MCF 10A (cell line): ENCODE measurements around the gene COX7B2. TPM values are rescaled to one million over a fixed set of nuclear protein-coding genes. Genes with fewer than 3 reads are reported as not detected.

ENCODE experiments used
- BruUV-seq: library from RNA; stranded (reverse); fragments of 400-500 nt; replicated peaks from 2 replicates; lab custom pipeline; 2021; lab: Mats Ljungman, UMichigan
- CTCF ChIA-PET: fragments of 300-600 bp; sonication (Branson Sonifier 250); formaldehyde crosslinking; extraction: SDS; loops from one replicate; lab custom pipeline; 2021; ENCODE audit warnings: antibody characterized with exemption, inconsistent platforms; lab: Yijun Ruan, JAX
- POLR2A ChIA-PET: fragments of 300-600, 350-650 bp; sonication (Branson Sonifier 250); formaldehyde crosslinking; extraction: SDS; loops from one replicate; lab custom pipeline; 2020; ENCODE audit warnings: antibody characterized with exemption, inconsistent platforms; lab: Yijun Ruan, JAX
- DNase-seq: peaks from one replicate; pipeline ENCODE4 v3.0.0-alpha.2; 2018; ENCODE audit not compliant: unreplicated experiment
- H3K27ac Mint-ChIP-seq: one replicate; pipeline ENCODE4 v1.8.0; 2022; ENCODE audit warnings: mild to moderate bottlenecking, low read depth, mixed read lengths; ENCODE audit not compliant: unreplicated experiment
- H3K27me3 Mint-ChIP-seq: one replicate; pipeline ENCODE4 v1.8.0; 2022; ENCODE audit warnings: mixed read lengths; ENCODE audit not compliant: insufficient read depth, unreplicated experiment
- H3K36me3 Mint-ChIP-seq: one replicate; pipeline ENCODE4 v1.8.0; 2022; ENCODE audit warnings: mild to moderate bottlenecking, moderate library complexity, mixed read lengths; ENCODE audit not compliant: insufficient read depth, unreplicated experiment
- H3K4me1 Mint-ChIP-seq: one replicate; pipeline ENCODE4 v1.8.0; 2022; ENCODE audit warnings: mixed read lengths; ENCODE audit not compliant: insufficient read depth, unreplicated experiment
- H3K4me3 Mint-ChIP-seq: one replicate; pipeline ENCODE4 v1.8.0; 2022; ENCODE audit warnings: mild to moderate bottlenecking, moderate library complexity, mixed read lengths; ENCODE audit not compliant: unreplicated experiment
- H3K9me3 Mint-ChIP-seq: one replicate; pipeline ENCODE4 v1.8.0; 2022; ENCODE audit warnings: mixed read lengths; ENCODE audit not compliant: unreplicated experiment
- intact Hi-C: fragments of 100-400 bp; cut with micrococcal nuclease; formaldehyde crosslinking; loops from 2 replicates; pipeline ENCODE4 v1.14.1; 2022
- total RNA-seq: library from RNA; stranded (reverse); gene quantifications from 2 replicates; pipeline ENCODE4 v1.2.3, GENCODE V29; 2022
- TF ChIP-seq, protein P1 (sequence below): fragments of 200-600 bp; IDR thresholded peaks from one replicate; pipeline ENCODE4 v1.8.0; 2022; ENCODE audit warnings: antibody characterized with exemption, mild to moderate bottlenecking; ENCODE audit not compliant: unreplicated experiment

The COX7B2 gene
- total RNA-seq, 1 experiment from 2014 or later: not detected

GRCh38 chr4:46953564-46953963 lies 44.5 kb upstream of the COX7B2 start:
- no peak overlapping the region for H3K27ac Mint-ChIP-seq
- H3K27me3 Mint-ChIP-seq: peaks cover 99% of the 10 kb centered on the region
- no peak overlapping the region for H3K4me3 Mint-ChIP-seq
- no peaks in the 10 kb centered on the region for H3K9me3 Mint-ChIP-seq
- no peaks in the 10 kb centered on the region for H3K36me3 Mint-ChIP-seq
- ChIA-PET CTCF (interaction anchor here (0.7 to 1.4 kb wide), 2 partner anchors 20 to 169 kb away, joined by 3 read pairs; no protein-coding TSS in a partner anchor), POLR2A (no interaction called here)
- no peak for DNase-seq
- BruUV-seq: no TSS peak
- H3K4me1 Mint-ChIP-seq: no peaks in the 10 kb centered on the region
- TF ChIP-seq, protein P1, sequence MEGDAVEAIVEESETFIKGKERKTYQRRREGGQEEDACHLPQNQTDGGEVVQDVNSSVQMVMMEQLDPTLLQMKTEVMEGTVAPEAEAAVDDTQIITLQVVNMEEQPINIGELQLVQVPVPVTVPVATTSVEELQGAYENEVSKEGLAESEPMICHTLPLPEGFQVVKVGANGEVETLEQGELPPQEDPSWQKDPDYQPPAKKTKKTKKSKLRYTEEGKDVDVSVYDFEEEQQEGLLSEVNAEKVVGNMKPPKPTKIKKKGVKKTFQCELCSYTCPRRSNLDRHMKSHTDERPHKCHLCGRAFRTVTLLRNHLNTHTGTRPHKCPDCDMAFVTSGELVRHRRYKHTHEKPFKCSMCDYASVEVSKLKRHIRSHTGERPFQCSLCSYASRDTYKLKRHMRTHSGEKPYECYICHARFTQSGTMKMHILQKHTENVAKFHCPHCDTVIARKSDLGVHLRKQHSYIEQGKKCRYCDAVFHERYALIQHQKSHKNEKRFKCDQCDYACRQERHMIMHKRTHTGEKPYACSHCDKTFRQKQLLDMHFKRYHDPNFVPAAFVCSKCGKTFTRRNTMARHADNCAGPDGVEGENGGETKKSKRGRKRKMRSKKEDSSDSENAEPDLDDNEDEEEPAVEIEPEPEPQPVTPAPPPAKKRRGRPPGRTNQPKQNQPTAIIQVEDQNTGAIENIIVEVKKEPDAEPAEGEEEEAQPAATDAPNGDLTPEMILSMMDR: no peak
- intact Hi-C loops: no loop called here

GRCh38 chr4:46952451-46952850 lies 43.4 kb upstream of the COX7B2 start:
- intact Hi-C loops: no loop called here
- ChIA-PET CTCF (interaction anchor here (1.1 kb wide), 1 partner anchor 18 kb away, joined by 4 read pairs; no protein-coding TSS in a partner anchor), POLR2A (no interaction called here)
- Mint-ChIP-seq H3K27me3 (peaks cover 99% of the 10 kb centered on the region), H3K4me1 (no peaks in the 10 kb centered on the region), H3K36me3 (no peaks in the 10 kb centered on the region), H3K9me3 (no peaks in the 10 kb centered on the region), H3K4me3 (no peak overlapping the region), H3K27ac (no peak overlapping the region)
- TF ChIP-seq, protein P1: no peak
- no TSS peak for BruUV-seq
- DNase-seq: no peak

- intact Hi-C loops: no loop called here
- BruUV-seq: no TSS peak
- Mint-ChIP-seq H3K36me3 (no peaks in the 10 kb centered on the region), H3K27ac (no peak overlapping the region), H3K4me1 (no peaks in the 10 kb centered on the region), H3K9me3 (no peaks in the 10 kb centered on the region), H3K27me3 (peaks cover 93% of the 10 kb centered on the region), H3K4me3 (no peak overlapping the region)
- DNase-seq: no peak
- ChIA-PET POLR2A (no interaction called here), CTCF (interaction anchor here (1.0 to 1.1 kb wide), 3 partner anchors 13 to 171 kb away, joined by 3 read pairs; no protein-coding TSS in a partner anchor)
- TF ChIP-seq, protein P1: no peak
Observed at GRCh38 chr4:46950826-46951225, 41.8 kb upstream of the COX7B2 start.

DNA sequence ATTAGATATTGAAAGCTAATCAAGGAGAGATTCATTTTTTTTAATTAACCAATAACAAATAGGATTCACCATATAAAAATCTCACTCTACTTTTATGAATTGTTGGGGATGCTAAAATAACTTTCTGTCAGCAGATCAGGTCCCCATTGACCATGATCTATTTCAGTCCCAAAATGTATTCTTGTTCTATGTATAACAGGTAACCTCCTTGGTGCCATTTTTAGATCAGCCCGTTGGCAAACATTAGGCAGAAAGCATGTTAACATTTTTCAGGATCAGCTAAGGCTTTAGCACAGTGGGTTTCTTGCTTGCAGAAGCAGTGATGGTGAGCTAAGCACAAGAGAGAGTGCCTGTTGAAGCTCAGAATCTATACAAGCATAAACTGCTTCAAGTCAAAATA lies 40.8 kb upstream of the COX7B2 start:
- ChIA-PET CTCF (interaction anchor here (1.1 kb wide), 1 partner anchor 172 kb away, joined by 3 read pairs; no protein-coding TSS in a partner anchor), POLR2A (no interaction called here)
- H3K27me3 Mint-ChIP-seq: peaks cover 92% of the 10 kb centered on the region

More for the DNA sequence above, 40.8 kb upstream of the COX7B2 start:
- DNase-seq: no peak
- intact Hi-C loops: no loop called here
- Mint-ChIP-seq H3K4me3 (no peak overlapping the region), H3K27ac (no peak overlapping the region), H3K4me1 (no peaks in the 10 kb centered on the region), H3K36me3 (no peaks in the 10 kb centered on the region), H3K9me3 (no peaks in the 10 kb centered on the region)
- BruUV-seq: no TSS peak
- TF ChIP-seq, protein P1: no peak
